ENCODE results near the gene FNDC11.
"Not testable (repeated sequence)": the region's sequence is repeated elsewhere in the genome, so short reads cannot be mapped to it uniquely, and the experiment has no call there.

FNDC11 gene

GRCh38 chr20:63568986-63569949 lies 15.3 kb downstream of the FNDC11 start:
- DNase-seq, result no peak

GRCh38 chr20:63570281-63571086 lies 16.5 kb downstream of the FNDC11 start:
- no peak for DNase-seq

GRCh38 chr20:63571087-63571478 lies 17.1 kb downstream of the FNDC11 start:
- not testable (repeated sequence) for DNase-seq

- no peak for DNase-seq
These were observed 18.3 kb downstream of the FNDC11 start for GRCh38 chr20:63572071-63572787.

- DNase-seq, result no peak
These were observed 19.1 kb downstream of the FNDC11 start for GRCh38 chr20:63572788-63573646.

GRCh38 chr20:63573647-63574131 lies 19.7 kb downstream of the FNDC11 start:
- DNase-seq, result no peak

- peak; percentile 42 for DNase-seq
These were observed 20.3 kb downstream of the FNDC11 start, which contains the start of gene HELZ2 for GRCh38 chr20:63574156-63574828. Gene HELZ2, minus strand, starts transcription at chr20:63574239. Its CDS starts 1,854 bp downstream, at chr20:63572385.

GRCh38 chr20:63574829-63575743 lies 21.1 kb downstream of the FNDC11 start:
- DNase-seq, result no peak

GRCh38 chr20:63576311-63576710 lies 22.4 kb downstream of the FNDC11 start:
- no peak for DNase-seq

GRCh38 chr20:63577317-63577894 lies 23.4 kb downstream of the FNDC11 start:
- DNase-seq, result peak; percentile 10

- no peak for DNase-seq
These were observed 24.5 kb downstream of the FNDC11 start for GRCh38 chr20:63578224-63579016.

- DNase-seq, result no peak
These were observed 25.2 kb downstream of the FNDC11 start for GRCh38 chr20:63579017-63579694.

- no peak for DNase-seq
These were observed 27.0 kb downstream of the FNDC11 start for GRCh38 chr20:63580796-63581461.

GRCh38 chr20:63582382-63583063 lies 28.6 kb downstream of the FNDC11 start:
- DNase-seq, result no peak

GRCh38 chr20:63585616-63586565 lies 31.9 kb downstream of the FNDC11 start:
- DNase-seq, result no peak

- no peak for DNase-seq
These were observed 32.8 kb downstream of the FNDC11 start for GRCh38 chr20:63586797-63587196.

Data from DMS79 (cell line).